Upper lobe of right lung (tissue), 1 donor: Measurements from ENCODE around the gene SMIM12. TPM values are rescaled to one million over a fixed set of nuclear protein-coding genes. Genes with fewer than 3 reads are reported as not detected.

Experiments used
- ATAC-seq: fragments of 200-7000 bp; cut with Tn5 transposase; one replicate; pipeline ENCODE4 v1.9.1; 2020; ENCODE audit warnings: mild to moderate bottlenecking, moderate library complexity
- DNase-seq: peaks from one replicate; pipeline ENCODE4 v3.0.0-alpha.2; 2020
- H3K27ac ChIP-seq: fragments of 200-600 bp; one replicate; pipeline ENCODE4 v1.8.0; 2022
- H3K27me3 ChIP-seq: fragments of 200-600 bp; one replicate; pipeline ENCODE4 v1.8.0; 2022; ENCODE audit warnings: mild to moderate bottlenecking
- H3K36me3 ChIP-seq: fragments of 200-600 bp; one replicate; pipeline ENCODE4 v1.8.0; 2022
- H3K4me1 ChIP-seq: fragments of 200-600 bp; one replicate; pipeline ENCODE4 v1.8.0; 2022
- H3K4me3 ChIP-seq: fragments of 200-600 bp; one replicate; pipeline ENCODE4 v1.8.0; 2022; ENCODE audit warnings: mild to moderate bottlenecking
- H3K9me3 ChIP-seq: fragments of 200-600 bp; one replicate; pipeline ENCODE4 v1.8.0; 2022
- CTCF ChIP-seq: fragments of 200-600 bp; IDR thresholded peaks from one replicate; pipeline ENCODE4 v1.8.0; 2022; ENCODE audit warnings: antibody characterized with exemption
- intact Hi-C: fragments of 100-400 bp; cut with DNase I; formaldehyde crosslinking; loops from one replicate; pipeline ENCODE4 v1.11.0; 2022
- total RNA-seq: library from RNA; stranded (reverse); fragmentation: NEBNext Ultra II Directional; extraction: Animal tissue kit (Norgen Biotek cat#: 25700); gene quantifications from one replicate; pipeline ENCODE4 v1.2.1, GENCODE V29; 2021
- donor health status: DM: no; HTN: yes; CAD: no; lungs with severe emphysema.

Gene SMIM12
- total RNA-seq, 1 donor from 2014 or later: 38.6 TPM

GRCh38 chr1:34851431-34852105 is 8.0 kb downstream of the SMIM12 start:
- H3K27me3 ChIP-seq: no peaks in the 10 kb centered on the region
- H3K36me3 ChIP-seq: peaks cover 36% of the 10 kb centered on the region
- no peak overlapping the region for H3K4me3 ChIP-seq
- no peak for TF ChIP-seq CTCF
- ATAC-seq (no peak), DNase-seq (no peak)
- H3K9me3 ChIP-seq: no peaks in the 10 kb centered on the region
- no peaks in the 10 kb centered on the region for H3K4me1 ChIP-seq
- H3K27ac ChIP-seq: no peak overlapping the region
- intact Hi-C loops: loop anchor here (5.0 kb wide), 1 partner anchor 59 kb away; the partner anchor contains the start of gene GJA4

- H3K27me3 ChIP-seq: no peaks in the 10 kb centered on the region
- peaks cover 3% of the 10 kb centered on the region for H3K4me1 ChIP-seq
- intact Hi-C loops: loop anchor here (5.0 kb wide), 1 partner anchor 58 kb away; the partner anchor contains the start of gene GJA4
- ATAC-seq (no peak), DNase-seq (no peak)
- no peak overlapping the region for H3K27ac ChIP-seq
- H3K36me3 ChIP-seq: peaks cover 26% of the 10 kb centered on the region
- no peak for TF ChIP-seq CTCF
- H3K9me3 ChIP-seq: no peaks in the 10 kb centered on the region
- H3K4me3 ChIP-seq: no peak overlapping the region
Observed at GRCh38 chr1:34850382-34850781, 9.2 kb downstream of the SMIM12 start.

GRCh38 chr1:34847094-34847493 is 12.5 kb downstream of the SMIM12 start:
- peaks cover 17% of the 10 kb centered on the region for H3K4me1 ChIP-seq
- intact Hi-C loops: no loop called here
- H3K9me3 ChIP-seq: no peaks in the 10 kb centered on the region
- H3K4me3 ChIP-seq: no peak overlapping the region
- no peak for TF ChIP-seq CTCF
- peaks cover 4% of the 10 kb centered on the region for H3K36me3 ChIP-seq
- H3K27ac ChIP-seq: no peak overlapping the region
- DNase-seq: no peak
- no peak for ATAC-seq
- no peaks in the 10 kb centered on the region for H3K27me3 ChIP-seq

GRCh38 chr1:34846265-34846664 is 13.3 kb downstream of the SMIM12 start:
- intact Hi-C loops: no loop called here
- no peak for ATAC-seq

GRCh38 chr1:34845131-34845901 is 14.2 kb downstream of the SMIM12 start:
- ATAC-seq (no peak), DNase-seq (no peak)
- H3K27ac ChIP-seq: no peak overlapping the region
- H3K4me1 ChIP-seq: peaks cover 17% of the 10 kb centered on the region
- peaks cover 4% of the 10 kb centered on the region for H3K36me3 ChIP-seq
- H3K4me3 ChIP-seq: no peak overlapping the region
- H3K27me3 ChIP-seq: no peaks in the 10 kb centered on the region
- intact Hi-C loops: no loop called here
- no peak for TF ChIP-seq CTCF
- H3K9me3 ChIP-seq: no peaks in the 10 kb centered on the region

More at GRCh38 chr1:34846265-34846664, 13.3 kb downstream of the SMIM12 start:
- peaks cover 4% of the 10 kb centered on the region for H3K36me3 ChIP-seq
- no peak overlapping the region for H3K27ac ChIP-seq
- H3K27me3 ChIP-seq: no peaks in the 10 kb centered on the region
- H3K4me1 ChIP-seq: peaks cover 17% of the 10 kb centered on the region
- H3K4me3 ChIP-seq: no peak overlapping the region
- TF ChIP-seq CTCF: no peak
- no peak for DNase-seq
- H3K9me3 ChIP-seq: no peaks in the 10 kb centered on the region
